IMR-90 (cell line): ENCODE results near the gene TNFAIP6. TPM values are rescaled to one million over a fixed set of nuclear protein-coding genes. Genes with fewer than 3 reads are reported as not detected.

Source experiments
- ATAC-seq: fragments of 200-7000 bp; cut with Tn5 transposase; 2 replicates; pipeline ENCODE4 v1.9.1; 2020; ENCODE audit warnings: low read depth, mild to moderate bottlenecking, moderate library complexity
- BruUV-seq: library from RNA; stranded (reverse); fragments of 400-500 nt; replicated peaks from 2 replicates; lab custom pipeline; 2021; lab: Mats Ljungman, UMichigan
- CTCF ChIA-PET: fragments of 300-600 bp; formaldehyde crosslinking; extraction: SDS; loops from one replicate; lab custom pipeline; 2021; ENCODE audit warnings: antibody characterized with exemption; lab: Yijun Ruan, JAX
- POLR2A ChIA-PET: fragments of 300-600 bp; sonication (Branson Sonifier 250); formaldehyde crosslinking; loops from one replicate; lab custom pipeline; 2022; ENCODE audit warnings: antibody characterized with exemption; ENCODE audit not compliant: unreplicated experiment; lab: Charles Lee
- DNase-seq: peaks from one replicate; pipeline ENCODE4 v3.0.0; 2013
- H2AFZ ChIP-seq: replicated peaks from 2 replicates; pipeline ENCODE3; 2013; ENCODE audit warnings: low read length, mild to moderate bottlenecking; ENCODE audit not compliant: poor library complexity
- H2AK5ac ChIP-seq: 2 replicates; pipeline ENCODE4 v1.6.1; 2013; ENCODE audit warnings: low read depth, low read length, inconsistent platforms
- H2AK9ac ChIP-seq: replicated peaks from 2 replicates; pipeline ENCODE3; 2013; ENCODE audit warnings: mild to moderate bottlenecking, low read depth, low read length, moderate library complexity; ENCODE audit not compliant: poor library complexity
- H2BK120ac ChIP-seq: 2 replicates; pipeline ENCODE4 v1.6.1; 2013; ENCODE audit warnings: low read depth, low read length, inconsistent platforms
- H2BK15ac ChIP-seq: 3 replicates; pipeline ENCODE4 v1.6.1; 2013; ENCODE audit warnings: low read depth, low read length, inconsistent platforms
- H2BK20ac ChIP-seq: 2 replicates; pipeline ENCODE4 v1.6.1; 2013; ENCODE audit warnings: low read depth, mild to moderate bottlenecking, inconsistent platforms, low read length, moderate library complexity
- H2BK5ac ChIP-seq: 2 replicates; pipeline ENCODE4 v1.6.1; 2013; ENCODE audit warnings: mild to moderate bottlenecking, low read depth, low read length, inconsistent platforms; ENCODE audit not compliant: poor library complexity, severe bottlenecking
- H3K14ac ChIP-seq: replicated peaks from 2 replicates; pipeline ENCODE4 v1.6.1; 2013; ENCODE audit warnings: low read depth, low read length, inconsistent platforms
- H3K18ac ChIP-seq: 2 replicates; pipeline ENCODE4 v1.6.1; 2013; ENCODE audit warnings: low read depth, low read length, control low read depth
- H3K23ac ChIP-seq: 2 replicates; pipeline ENCODE4 v1.6.1; 2013; ENCODE audit warnings: low read depth, low read length, inconsistent platforms
- H3K27ac ChIP-seq: 2 replicates; pipeline ENCODE4 v1.5.1; 2013; ENCODE audit warnings: mild to moderate bottlenecking, control low read depth, low read length; ENCODE audit not compliant: insufficient read depth
- H3K27me3 ChIP-seq: 2 replicates; pipeline ENCODE4 v1.6.1; 2013; ENCODE audit warnings: low read length; ENCODE audit not compliant: control insufficient read depth, insufficient read depth
- H3K36me3 ChIP-seq: 2 replicates; pipeline ENCODE4 v1.6.1; 2013; ENCODE audit warnings: low read length, mixed read lengths; ENCODE audit not compliant: control insufficient read depth, insufficient read depth
- H3K4ac ChIP-seq: 2 replicates; pipeline ENCODE4 v1.6.1; 2013; ENCODE audit warnings: low read depth, low read length, inconsistent platforms
- H3K4me1 ChIP-seq: 2 replicates; pipeline ENCODE4 v1.6.1; 2013; ENCODE audit warnings: low read length, mixed read lengths; ENCODE audit not compliant: control insufficient read depth, insufficient read depth
- H3K4me2 ChIP-seq: 2 replicates; pipeline ENCODE4 v1.6.1; 2013; ENCODE audit warnings: low read depth, mild to moderate bottlenecking, control low read depth, low read length, moderate library complexity
- H3K4me3 ChIP-seq: 2 replicates; pipeline ENCODE4 v1.5.1; 2013; ENCODE audit warnings: low read depth, mild to moderate bottlenecking, control low read depth, low read length, moderate library complexity; ENCODE audit not compliant: insufficient read depth
- H3K56ac ChIP-seq: 2 replicates; pipeline ENCODE4 v1.6.1; 2013; ENCODE audit warnings: low read length, inconsistent platforms; ENCODE audit not compliant: insufficient read depth; ENCODE audit errors: extremely low read depth
- H3K79me1 ChIP-seq, 2 experiments: 2 replicates each; pipeline ENCODE4 v1.6.1; 2013; ENCODE audit warnings: low read length in 2 of 2, inconsistent platforms in 1 of 2, low read depth in 1 of 2
- H3K9ac ChIP-seq: 2 replicates; pipeline ENCODE4 v1.6.1; 2013; ENCODE audit warnings: low read depth, low read length, control low read depth
- H3K9me1 ChIP-seq: 2 replicates; pipeline ENCODE4 v1.6.1; 2013; ENCODE audit warnings: low read length, inconsistent platforms; ENCODE audit not compliant: insufficient read depth
- H3K9me3 ChIP-seq: 2 replicates; pipeline ENCODE4 v1.6.1; 2013; ENCODE audit warnings: low read length; ENCODE audit not compliant: control insufficient read depth, insufficient read depth
- H4K20me1 ChIP-seq: 2 replicates; pipeline ENCODE4 v1.6.1; 2013; ENCODE audit warnings: low read length, inconsistent platforms; ENCODE audit not compliant: insufficient read depth
- H4K5ac ChIP-seq: 2 replicates; pipeline ENCODE4 v1.6.1; 2013; ENCODE audit warnings: mild to moderate bottlenecking, low read depth, low read length, control low read depth
- H4K8ac ChIP-seq, 2 experiments: 2 replicates each; pipeline ENCODE4 v1.6.1; 2013; ENCODE audit warnings: low read depth in 2 of 2, low read length in 2 of 2, control low read depth in 1 of 2, inconsistent platforms in 1 of 2
- H4K91ac ChIP-seq: 2 replicates; pipeline ENCODE4 v1.6.1; 2013; ENCODE audit warnings: low read depth, low read length, inconsistent platforms; ENCODE audit not compliant: insufficient read depth
- BHLHE40 ChIP-seq: fragments of 150-350 bp; IDR thresholded peaks from 2 replicates; pipeline ENCODE4 v1.6.1; 2016; ENCODE audit warnings: mild to moderate bottlenecking, low read depth, low read length
- CEBPB ChIP-seq: IDR thresholded peaks from 2 replicates; pipeline ENCODE4 v1.6.1; 2012; ENCODE audit warnings: low read depth, low read length, improper control_type of control experiment
- CHD1 ChIP-seq: IDR thresholded peaks from 2 replicates; pipeline ENCODE4 v1.6.1; 2012; ENCODE audit warnings: low read depth, low read length, improper control_type of control experiment
- ELK1 ChIP-seq: fragments of 150-350 bp; IDR thresholded peaks from 2 replicates; pipeline ENCODE4 v1.6.1; 2016; ENCODE audit warnings: low read depth, mild to moderate bottlenecking, low read length, moderate library complexity, borderline replicate concordance
- FOS ChIP-seq: fragments of 150-350 bp; IDR thresholded peaks from 2 replicates; pipeline ENCODE4 v1.6.1; 2016; ENCODE audit warnings: low read depth, low read length
- MAFK ChIP-seq: IDR thresholded peaks from 2 replicates; pipeline ENCODE4 v1.6.1; 2012; ENCODE audit warnings: low read depth, low read length, improper control_type of control experiment
- MAZ ChIP-seq: IDR thresholded peaks from 2 replicates; pipeline ENCODE4 v1.6.1; 2012; ENCODE audit warnings: low read depth, mild to moderate bottlenecking, low read length, improper control_type of control experiment, moderate library complexity, borderline replicate concordance
- MXI1 ChIP-seq: IDR thresholded peaks from 2 replicates; pipeline ENCODE4 v1.6.1; 2012; ENCODE audit warnings: low read depth, mild to moderate bottlenecking, low read length, moderate library complexity, borderline replicate concordance
- NFE2L2 ChIP-seq: fragments of 150-350 bp; IDR thresholded peaks from 2 replicates; pipeline ENCODE4 v1.6.1; 2016; ENCODE audit warnings: low read depth, mild to moderate bottlenecking, low read length
- POLR2A ChIP-seq: IDR thresholded peaks from 2 replicates; pipeline ENCODE4 v1.6.1; 2012; ENCODE audit warnings: mild to moderate bottlenecking, low read depth, low read length
- RAD21 ChIP-seq: IDR thresholded peaks from 2 replicates; pipeline ENCODE4 v1.6.1; 2012; ENCODE audit warnings: low read length, improper control_type of control experiment
- RCOR1 ChIP-seq: IDR thresholded peaks from 2 replicates; pipeline ENCODE4 v1.6.1; 2012; ENCODE audit warnings: mild to moderate bottlenecking, low read length, improper control_type of control experiment; ENCODE audit not compliant: insufficient replicate concordance
- RFX5 ChIP-seq: IDR thresholded peaks from 2 replicates; pipeline ENCODE4 v1.8.0; 2012; ENCODE audit warnings: low read depth, mild to moderate bottlenecking, low read length, moderate library complexity
- SMC3 ChIP-seq: fragments of 150-350 bp; IDR thresholded peaks from 2 replicates; pipeline ENCODE4 v1.6.1; 2016; ENCODE audit warnings: low read depth, mild to moderate bottlenecking, antibody characterized with exemption, low read length, moderate library complexity
- USF2 ChIP-seq: fragments of 150-350 bp; IDR thresholded peaks from 2 replicates; pipeline ENCODE4 v1.6.1; 2017; ENCODE audit warnings: mild to moderate bottlenecking, antibody characterized with exemption, low read length, low read depth
- WGBS, 2 experiments: methylation state at CpG; one replicate each; pipeline versions ENCODE4 v1.1.5 to v1.1.7; 2013; ENCODE audit warnings: missing lambda C conversion rate in 2 of 2; ENCODE audit not compliant: insufficient read length in 1 of 2; ENCODE audit errors: extremely low coverage in 2 of 2; 5-methylcytosine and 5-hydroxymethylcytosine counted together
- dilution Hi-C: fragments of 300-500 bp; cut with HindIII; formaldehyde crosslinking; loops from one replicate; pipeline ENCODE4 v1.14.3; 2018; ENCODE audit warnings: low sequenced_read_pairs; ENCODE audit not compliant: unreplicated experiment
- in situ Hi-C: fragments of 300-500 bp; cut with MboI; formaldehyde crosslinking; loops from 3 replicates; pipeline ENCODE4 v1.14.3; 2019; ENCODE audit warnings: low sequenced_read_pairs, inconsistent platforms, mixed read lengths
- intact Hi-C: fragments of 100-400 bp; cut with micrococcal nuclease; formaldehyde crosslinking; loops from 2 replicates; pipeline ENCODE4 v1.10.0; 2022
- polyA plus RNA-seq, 3 experiments: library from polyadenylated mRNA; depleted of rRNA; stranded (reverse); fragments of >200 nt; gene quantifications; 2 replicates each; pipeline ENCODE4 v1.2.3, GENCODE V29; 2012; ENCODE audit warnings: low replicate concordance in 1 of 3
- total RNA-seq: library from RNA; depleted of rRNA; stranded (reverse); fragments of >200 nt; gene quantifications from 2 replicates; pipeline ENCODE4 v1.2.3, GENCODE V29; 2012
- TF ChIP-seq, protein P1 (sequence below): conservative IDR thresholded peaks from 2 replicates; pipeline ENCODE4 v1.5.1; 2012; ENCODE audit warnings: mild to moderate bottlenecking, low read depth, low read length, improper control_type of control experiment

Gene TNFAIP6
- total and polyA plus RNA-seq, 2 of the 4 experiments (the other 2 are of a cell fraction): 1.8 to 2.9 TPM

DNA sequence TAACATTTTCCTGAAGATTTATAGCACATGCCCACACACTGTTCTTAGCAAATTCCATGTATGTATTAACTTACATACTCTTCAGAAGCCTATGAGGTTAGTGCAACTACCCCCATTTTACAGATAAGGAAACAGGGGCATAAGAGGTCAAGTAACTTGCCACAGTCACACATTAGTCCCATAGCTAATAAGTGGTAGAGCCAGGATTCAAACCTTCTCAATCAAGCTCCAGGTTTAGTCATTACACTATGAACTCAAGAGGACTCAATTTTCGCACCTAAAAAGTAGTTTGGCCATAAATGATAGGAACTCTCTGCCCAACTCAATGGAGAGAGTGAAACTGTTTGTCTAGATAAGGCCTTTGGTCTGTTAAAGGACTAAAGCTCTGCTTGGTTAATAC is 42.6 kb downstream of the TNFAIP6 start:
- Histone ChIP-seq H4K91ac (no peak overlapping the region), H3K4me2 (no peak overlapping the region), H3K36me3 (no peaks in the 10 kb centered on the region), H3K4ac (no peak overlapping the region), H2BK120ac (no peak overlapping the region), H3K56ac (no peak overlapping the region), H4K8ac (no peak overlapping the region), H3K9me3 (no peaks in the 10 kb centered on the region), H3K27me3 (no peaks in the 10 kb centered on the region), H4K5ac (no peak overlapping the region), H2BK20ac (no peak overlapping the region), H3K18ac (no peak overlapping the region), H3K23ac (no peak overlapping the region), H3K27ac (no peak overlapping the region), H2AFZ (no peak overlapping the region), H2BK15ac (no peak overlapping the region), H3K14ac (no peak overlapping the region), H2AK9ac (no peak overlapping the region), H2BK5ac (no peak overlapping the region), H3K79me1 (no peaks in the 10 kb centered on the region), H3K4me1 (no peaks in the 10 kb centered on the region), H3K4me3 (no peak overlapping the region), H2AK5ac (no peak overlapping the region), H3K9ac (no peak overlapping the region), H4K20me1 (no peaks in the 10 kb centered on the region), H3K9me1 (no peaks in the 10 kb centered on the region)
- no peak for TF ChIP-seq RCOR1
- TF ChIP-seq CEBPB: no peak
- TF ChIP-seq CHD1: no peak
- TF ChIP-seq SMC3: no peak
- TF ChIP-seq USF2: no peak
- no peak for TF ChIP-seq MXI1
- TF ChIP-seq, protein P1, sequence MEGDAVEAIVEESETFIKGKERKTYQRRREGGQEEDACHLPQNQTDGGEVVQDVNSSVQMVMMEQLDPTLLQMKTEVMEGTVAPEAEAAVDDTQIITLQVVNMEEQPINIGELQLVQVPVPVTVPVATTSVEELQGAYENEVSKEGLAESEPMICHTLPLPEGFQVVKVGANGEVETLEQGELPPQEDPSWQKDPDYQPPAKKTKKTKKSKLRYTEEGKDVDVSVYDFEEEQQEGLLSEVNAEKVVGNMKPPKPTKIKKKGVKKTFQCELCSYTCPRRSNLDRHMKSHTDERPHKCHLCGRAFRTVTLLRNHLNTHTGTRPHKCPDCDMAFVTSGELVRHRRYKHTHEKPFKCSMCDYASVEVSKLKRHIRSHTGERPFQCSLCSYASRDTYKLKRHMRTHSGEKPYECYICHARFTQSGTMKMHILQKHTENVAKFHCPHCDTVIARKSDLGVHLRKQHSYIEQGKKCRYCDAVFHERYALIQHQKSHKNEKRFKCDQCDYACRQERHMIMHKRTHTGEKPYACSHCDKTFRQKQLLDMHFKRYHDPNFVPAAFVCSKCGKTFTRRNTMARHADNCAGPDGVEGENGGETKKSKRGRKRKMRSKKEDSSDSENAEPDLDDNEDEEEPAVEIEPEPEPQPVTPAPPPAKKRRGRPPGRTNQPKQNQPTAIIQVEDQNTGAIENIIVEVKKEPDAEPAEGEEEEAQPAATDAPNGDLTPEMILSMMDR: no peak
- TF ChIP-seq MAFK: no peak
- TF ChIP-seq MAZ: no peak
- TF ChIP-seq FOS: no peak
- TF ChIP-seq BHLHE40: no peak
- TF ChIP-seq NFE2L2: no peak
- no peak for TF ChIP-seq POLR2A
- no peak for TF ChIP-seq ELK1
- no peak for TF ChIP-seq RAD21
- TF ChIP-seq RFX5: no peak
- POLR2A ChIA-PET: no interaction called here
- intact Hi-C loops (no loop called here), dilution Hi-C loops (no loop called here), in situ Hi-C loops (no loop called here)
- ATAC-seq: no peak
- CTCF ChIA-PET: interaction anchor here (0.6 kb wide), 1 partner anchor 23 kb away, joined by 4 read pairs; no protein-coding TSS in a partner anchor
- DNase-seq: no peak
- WGBS, 2 experiments: no CpG with 5 or more reads among the region's 1 CpG
- BruUV-seq: no TSS peak
